Liver (tissue), 9 donors: Measurements from ENCODE around the gene NFIB. TPM values are rescaled to one million over a fixed set of nuclear protein-coding genes. Genes with fewer than 3 reads are reported as not detected.

Experiments used
- DNase-seq: peaks from one replicate; pipeline ENCODE4 v3.0.0-alpha.2; 2017; ENCODE audit warnings: low spot score
- H3K27ac ChIP-seq, 2 donors: one replicate each; pipeline ENCODE4 v1.7.0; 2013; ENCODE audit warnings: inconsistent platforms in 2 of 2, low read length in 2 of 2, control low read depth in 1 of 2, low read depth in 1 of 2, mild to moderate bottlenecking in 1 of 2
- H3K27me3 ChIP-seq, 4 donors: one replicate each; pipeline versions ENCODE4 v1.6.1 to v1.7.0; 2013; ENCODE audit warnings: low read length in 3 of 4, inconsistent platforms in 1 of 4, mild to moderate bottlenecking in 1 of 4, moderate library complexity in 1 of 4; ENCODE audit not compliant: control insufficient read depth in 4 of 4, insufficient read depth in 4 of 4
- H3K36me3 ChIP-seq, 4 donors: one replicate each; pipeline versions ENCODE4 v1.6.1 to v1.7.0; 2013; ENCODE audit warnings: low read length in 3 of 4, mild to moderate bottlenecking in 3 of 4, low read depth in 1 of 4, moderate library complexity in 1 of 4; ENCODE audit not compliant: control insufficient read depth in 4 of 4, insufficient read depth in 3 of 4
- H3K4me1 ChIP-seq, 4 donors: one replicate each; pipeline versions ENCODE4 v1.6.1 to v1.7.0; 2013; ENCODE audit warnings: low read length in 3 of 4, mild to moderate bottlenecking in 3 of 4, moderate library complexity in 1 of 4; ENCODE audit not compliant: control insufficient read depth in 4 of 4, insufficient read depth in 4 of 4
- H3K4me3 ChIP-seq, 3 donors: one replicate each; pipeline versions ENCODE4 v1.6.1 to v1.7.0; 2013; ENCODE audit warnings: low read length in 3 of 3, control low read depth in 1 of 3, low read depth in 1 of 3, mild to moderate bottlenecking in 1 of 3
- H3K9ac ChIP-seq, 2 donors: one replicate each; pipeline ENCODE4 v1.7.0; 2013; ENCODE audit warnings: low read length in 2 of 2, mild to moderate bottlenecking in 2 of 2, moderate library complexity in 2 of 2, control low read depth in 1 of 2, low read depth in 1 of 2
- H3K9me3 ChIP-seq, 4 donors: one replicate each; pipeline versions ENCODE4 v1.6.1 to v1.7.0; 2013; ENCODE audit warnings: low read length in 3 of 4; ENCODE audit not compliant: control insufficient read depth in 4 of 4
- EGR1 ChIP-seq, 2 donors: IDR thresholded peaks; 2 replicates each; pipeline ENCODE4 v1.6.1; 2016 to 2018; ENCODE audit warnings: antibody characterized with exemption in 2 of 2, low read depth in 2 of 2
- FOXA1 ChIP-seq: IDR thresholded peaks from 2 replicates; pipeline ENCODE4 v1.6.1; 2016; ENCODE audit warnings: antibody characterized with exemption
- FOXA2 ChIP-seq: IDR thresholded peaks from 2 replicates; pipeline ENCODE4 v1.6.1; 2016; ENCODE audit warnings: antibody characterized with exemption
- HNF4A ChIP-seq, 2 donors: conservative IDR thresholded peaks; 2 replicates each; pipeline ENCODE4 v1.6.1; 2016; ENCODE audit warnings: antibody characterized with exemption in 2 of 2, mild to moderate bottlenecking in 2 of 2
- HNF4G ChIP-seq: IDR thresholded peaks from 2 replicates; pipeline ENCODE4 v1.6.1; 2016; ENCODE audit warnings: antibody characterized with exemption
- JUND ChIP-seq, 2 donors: IDR thresholded peaks; 2 replicates each; pipeline ENCODE4 v1.6.1; 2016; ENCODE audit warnings: antibody characterized with exemption in 2 of 2
- MAX ChIP-seq: IDR thresholded peaks from 2 replicates; pipeline ENCODE4 v1.6.1; 2016; ENCODE audit warnings: antibody characterized with exemption
- NR2F2 ChIP-seq: IDR thresholded peaks from 2 replicates; pipeline ENCODE4 v1.6.1; 2016; ENCODE audit warnings: antibody characterized with exemption
- RAD21 ChIP-seq, 2 donors: IDR thresholded peaks; 2 replicates each; pipeline ENCODE4 v1.6.1; 2016; ENCODE audit warnings: antibody characterized with exemption in 2 of 2, mild to moderate bottlenecking in 2 of 2
- REST ChIP-seq: IDR thresholded peaks from 2 replicates; pipeline ENCODE4 v1.6.1; 2016; ENCODE audit warnings: antibody characterized with exemption, mild to moderate bottlenecking
- RXRA ChIP-seq, 2 donors: IDR thresholded peaks; 2 replicates each; pipeline ENCODE4 v1.6.1; 2017 to 2018; ENCODE audit warnings: antibody characterized with exemption in 2 of 2, mild to moderate bottlenecking in 1 of 2
- SP1 ChIP-seq: IDR thresholded peaks from 2 replicates; pipeline ENCODE4 v1.6.1; 2018; ENCODE audit warnings: antibody characterized with exemption, mild to moderate bottlenecking
- YY1 ChIP-seq: IDR thresholded peaks from 2 replicates; pipeline ENCODE4 v1.6.1; 2016; ENCODE audit warnings: antibody characterized with exemption, mild to moderate bottlenecking
- WGBS: extraction: QIAGEN DNeasy Blood & Tissue Kit; methylation state at CpG from one replicate; pipeline ENCODE4 v1.1.7; 2013; 5-methylcytosine and 5-hydroxymethylcytosine counted together
- polyA plus RNA-seq, 2 donors: library from polyadenylated mRNA; stranded (reverse) in 1 of 2; unstranded in 1 of 2; fragments of 200-250 nt in 1 of 2; fragments of >200 nt in 1 of 2; fragmentation: Nextera tagmentation in 1 of 2; extraction: Ambion mirVana in 1 of 2; gene quantifications; one replicate each; pipeline versions ENCODE4 v1.2.1 to v1.2.3, GENCODE V29; 2013 to 2015
- total RNA-seq, 2 donors: library from RNA; depleted of rRNA; stranded (reverse); fragments of >200 nt; gene quantifications; one replicate each; pipeline ENCODE4 v1.2.3, GENCODE V29; 2014
- TF ChIP-seq, protein P1 (sequence below): fragments of 150-350 bp; IDR thresholded peaks from 2 replicates; pipeline ENCODE4 v1.5.1; 2017; ENCODE audit warnings: improper control_type of control experiment, low read depth, low read length; ENCODE audit not compliant: missing input control
- TF ChIP-seq, protein P2 (sequence below): IDR thresholded peaks from 2 replicates; pipeline ENCODE4 v1.6.1; 2016; ENCODE audit warnings: antibody characterized with exemption
- donor health status: healthy.
- donor health status: healthy.
- donor health status: healthy.
- donor health status: healthy.
- donor health status: healthy.

NFIB gene
- total and polyA plus RNA-seq, 4 donors: 3.2 to 23.2 (median 8.0) TPM

GRCh38 chr9:14247577-14247976, 66.4 kb downstream of the NFIB start:
- Histone ChIP-seq H3K9me3 (no peaks in the 10 kb centered on the region), H3K4me1 (peaks cover 2 to 16% (median 12%) of the 10 kb centered on the region in 4 donors), H3K27me3 (no peaks in the 10 kb centered on the region), H3K36me3 (no peaks in the 10 kb centered on the region), H3K27ac (no peak overlapping the region), H3K4me3 (no peak overlapping the region), H3K9ac (no peak overlapping the region)
- TF ChIP-seq SP1 (no peak), EGR1 (IDR thresholded peaks at IDR 0.05; ENCODE audit: low read depth in 2 of 2) (no peak), HNF4G (no peak)
- 96% methylated on average over 1 of the region's 1 CpG for WGBS
- DNase-seq: no peak

GRCh38 chr9:14246951-14247350, 67.0 kb downstream of the NFIB start:
- H3K4me1 ChIP-seq: peaks cover 2 to 16% (median 11%) of the 10 kb centered on the region in 4 donors
- 79% methylated on average over 1 of the region's 1 CpG for WGBS
- no peak for TF ChIP-seq RXRA (IDR thresholded peaks at IDR 0.05)
- no peak for TF ChIP-seq MAX
- TF ChIP-seq FOXA1: no peak
- no peak for TF ChIP-seq NR2F2
- TF ChIP-seq HNF4G: no peak

GRCh38 chr9:14245901-14246525, 67.9 kb downstream of the NFIB start:
- no peak overlapping the region for H3K4me3 ChIP-seq
- whole genome bisulfite sequencing: 81% methylated on average over 3 of the region's 3 CpGs
- no peak overlapping the region for H3K27ac ChIP-seq
- peaks cover 1 to 8% (median 4%) of the 10 kb centered on the region in 4 donors for H3K4me1 ChIP-seq
- DNase-seq: no peak
- H3K9ac ChIP-seq: no peak overlapping the region
- TF ChIP-seq HNF4A (conservative IDR thresholded peaks at IDR 0.05) (no peak), JUND (IDR thresholded peaks at IDR 0.05) (no peak), SP1 (no peak), YY1 (no peak), REST (no peak), FOXA2 (no peak), RAD21 (IDR thresholded peaks at IDR 0.05) (no peak), NR2F2 (no peak), EGR1 (IDR thresholded peaks at IDR 0.05; ENCODE audit: low read depth in 2 of 2) (no peak)
- TF ChIP-seq, protein P1, sequence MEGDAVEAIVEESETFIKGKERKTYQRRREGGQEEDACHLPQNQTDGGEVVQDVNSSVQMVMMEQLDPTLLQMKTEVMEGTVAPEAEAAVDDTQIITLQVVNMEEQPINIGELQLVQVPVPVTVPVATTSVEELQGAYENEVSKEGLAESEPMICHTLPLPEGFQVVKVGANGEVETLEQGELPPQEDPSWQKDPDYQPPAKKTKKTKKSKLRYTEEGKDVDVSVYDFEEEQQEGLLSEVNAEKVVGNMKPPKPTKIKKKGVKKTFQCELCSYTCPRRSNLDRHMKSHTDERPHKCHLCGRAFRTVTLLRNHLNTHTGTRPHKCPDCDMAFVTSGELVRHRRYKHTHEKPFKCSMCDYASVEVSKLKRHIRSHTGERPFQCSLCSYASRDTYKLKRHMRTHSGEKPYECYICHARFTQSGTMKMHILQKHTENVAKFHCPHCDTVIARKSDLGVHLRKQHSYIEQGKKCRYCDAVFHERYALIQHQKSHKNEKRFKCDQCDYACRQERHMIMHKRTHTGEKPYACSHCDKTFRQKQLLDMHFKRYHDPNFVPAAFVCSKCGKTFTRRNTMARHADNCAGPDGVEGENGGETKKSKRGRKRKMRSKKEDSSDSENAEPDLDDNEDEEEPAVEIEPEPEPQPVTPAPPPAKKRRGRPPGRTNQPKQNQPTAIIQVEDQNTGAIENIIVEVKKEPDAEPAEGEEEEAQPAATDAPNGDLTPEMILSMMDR: no peak
- TF ChIP-seq, protein P2, sequence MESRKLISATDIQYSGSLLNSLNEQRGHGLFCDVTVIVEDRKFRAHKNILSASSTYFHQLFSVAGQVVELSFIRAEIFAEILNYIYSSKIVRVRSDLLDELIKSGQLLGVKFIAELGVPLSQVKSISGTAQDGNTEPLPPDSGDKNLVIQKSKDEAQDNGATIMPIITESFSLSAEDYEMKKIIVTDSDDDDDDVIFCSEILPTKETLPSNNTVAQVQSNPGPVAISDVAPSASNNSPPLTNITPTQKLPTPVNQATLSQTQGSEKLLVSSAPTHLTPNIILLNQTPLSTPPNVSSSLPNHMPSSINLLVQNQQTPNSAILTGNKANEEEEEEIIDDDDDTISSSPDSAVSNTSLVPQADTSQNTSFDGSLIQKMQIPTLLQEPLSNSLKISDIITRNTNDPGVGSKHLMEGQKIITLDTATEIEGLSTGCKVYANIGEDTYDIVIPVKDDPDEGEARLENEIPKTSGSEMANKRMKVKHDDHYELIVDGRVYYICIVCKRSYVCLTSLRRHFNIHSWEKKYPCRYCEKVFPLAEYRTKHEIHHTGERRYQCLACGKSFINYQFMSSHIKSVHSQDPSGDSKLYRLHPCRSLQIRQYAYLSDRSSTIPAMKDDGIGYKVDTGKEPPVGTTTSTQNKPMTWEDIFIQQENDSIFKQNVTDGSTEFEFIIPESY: no peak
- H3K36me3 ChIP-seq: no peaks in the 10 kb centered on the region
- H3K9me3 ChIP-seq: no peaks in the 10 kb centered on the region
- no peaks in the 10 kb centered on the region for H3K27me3 ChIP-seq

More at GRCh38 chr9:14246951-14247350, 67.0 kb downstream of the NFIB start:
- DNase-seq: no peak
- no peak overlapping the region for H3K4me3 ChIP-seq
- no peaks in the 10 kb centered on the region for H3K36me3 ChIP-seq
- H3K27me3 ChIP-seq: no peaks in the 10 kb centered on the region
- no peak overlapping the region for H3K9ac ChIP-seq
- H3K27ac ChIP-seq: no peak overlapping the region
- H3K9me3 ChIP-seq: no peaks in the 10 kb centered on the region
